ENCODE measurements around the gene CENPX. TPM values are rescaled to one million over a fixed set of nuclear protein-coding genes. Genes with fewer than 3 reads are reported as not detected.

The CENPX gene
- total and polyA plus RNA-seq, 2 of the 13 experiments (the other 11 are each of a cell fraction or from before 2014, with no cell fraction given): 92.7 to 170 TPM

- TF ChIP-seq ARID3A (IDR thresholded peaks at IDR 0.05; ENCODE audit: low read depth, low read length): no peak
- TF ChIP-seq JUNB (CRISPR knock-in tag; IDR thresholded peaks at IDR 0.05; ENCODE audit: borderline replicate concordance): no peak
- TF ChIP-seq ZNF607 (CRISPR knock-in tag; IDR thresholded peaks at IDR 0.05; ENCODE audit: borderline replicate concordance): no peak
- 0 out of 2 replicates have a peak, but pooled peaks have one; percentile 16 for TF ChIP-seq KDM4B (CRISPR knock-in tag; IDR thresholded peaks at IDR 0.05)
- 0 out of 2 replicates have a peak, but pooled peaks have one; percentile 71 for TF ChIP-seq PCBP1 (IDR thresholded peaks at IDR 0.05; ENCODE audit: borderline replicate concordance, low read depth, low read length)
- no peak for TF ChIP-seq NFE2 (CRISPR knock-in tag; IDR thresholded peaks at IDR 0.05)
- no peak for TF ChIP-seq POLR2AphosphoS5 (IDR thresholded peaks at IDR 0.05; ENCODE audit: low read depth, low read length)
- TF ChIP-seq, protein P1, sequence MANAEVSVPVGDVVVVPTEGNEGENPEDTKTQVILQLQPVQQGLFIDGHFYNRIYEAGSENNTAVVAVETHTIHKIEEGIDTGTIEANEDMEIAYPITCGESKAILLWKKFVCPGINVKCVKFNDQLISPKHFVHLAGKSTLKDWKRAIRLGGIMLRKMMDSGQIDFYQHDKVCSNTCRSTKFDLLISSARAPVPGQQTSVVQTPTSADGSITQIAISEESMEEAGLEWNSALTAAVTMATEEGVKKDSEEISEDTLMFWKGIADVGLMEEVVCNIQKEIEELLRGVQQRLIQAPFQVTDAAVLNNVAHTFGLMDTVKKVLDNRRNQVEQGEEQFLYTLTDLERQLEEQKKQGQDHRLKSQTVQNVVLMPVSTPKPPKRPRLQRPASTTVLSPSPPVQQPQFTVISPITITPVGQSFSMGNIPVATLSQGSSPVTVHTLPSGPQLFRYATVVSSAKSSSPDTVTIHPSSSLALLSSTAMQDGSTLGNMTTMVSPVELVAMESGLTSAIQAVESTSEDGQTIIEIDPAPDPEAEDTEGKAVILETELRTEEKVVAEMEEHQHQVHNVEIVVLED (CRISPR knock-in tag; IDR thresholded peaks at IDR 0.05; ENCODE audit: borderline replicate concordance): peak; percentile 45; the same call in 1 of the 2 replicates
- TF ChIP-seq BHLHE40 (IDR thresholded peaks at IDR 0.05; ENCODE audit: low read length): no peak; the same call in 1 of the 2 replicates
- TF ChIP-seq NCOR1 (IDR thresholded peaks at IDR 0.05; ENCODE audit: borderline replicate concordance, low read length): no peak
- TF ChIP-seq TFE3 (CRISPR knock-in tag; IDR thresholded peaks at IDR 0.05): no peak
- TF ChIP-seq, protein P2, sequence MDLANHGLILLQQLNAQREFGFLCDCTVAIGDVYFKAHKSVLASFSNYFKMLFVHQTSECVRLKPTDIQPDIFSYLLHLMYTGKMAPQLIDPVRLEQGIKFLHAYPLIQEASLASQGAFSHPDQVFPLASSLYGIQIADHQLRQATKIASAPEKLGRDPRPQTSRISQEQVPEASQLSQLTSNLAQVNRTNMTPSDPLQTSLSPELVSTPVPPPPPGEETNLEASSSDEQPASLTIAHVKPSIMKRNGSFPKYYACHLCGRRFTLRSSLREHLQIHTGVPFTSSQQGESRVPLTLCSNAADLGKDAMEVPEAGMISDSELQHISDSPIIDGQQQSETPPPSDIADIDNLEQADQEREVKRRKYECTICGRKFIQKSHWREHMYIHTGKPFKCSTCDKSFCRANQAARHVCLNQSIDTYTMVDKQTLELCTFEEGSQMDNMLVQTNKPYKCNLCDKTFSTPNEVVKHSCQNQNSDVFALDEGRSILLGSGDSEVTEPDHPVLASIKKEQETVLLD (CRISPR knock-in tag; IDR thresholded peaks at IDR 0.05; ENCODE audit: low read depth): no peak
- TF ChIP-seq MIXL1 (CRISPR knock-in tag; IDR thresholded peaks at IDR 0.05): no peak; the same call in 1 of the 2 replicates
- TF ChIP-seq ZNF691 (CRISPR knock-in tag; IDR thresholded peaks at IDR 0.05; ENCODE audit: borderline replicate concordance, low read depth): 0 out of 2 replicates have a peak, but pooled peaks have one; percentile 44
- no peak for TF ChIP-seq SIN3B (IDR thresholded peaks at IDR 0.05; ENCODE audit: low read length)
- TF ChIP-seq, protein P3, sequence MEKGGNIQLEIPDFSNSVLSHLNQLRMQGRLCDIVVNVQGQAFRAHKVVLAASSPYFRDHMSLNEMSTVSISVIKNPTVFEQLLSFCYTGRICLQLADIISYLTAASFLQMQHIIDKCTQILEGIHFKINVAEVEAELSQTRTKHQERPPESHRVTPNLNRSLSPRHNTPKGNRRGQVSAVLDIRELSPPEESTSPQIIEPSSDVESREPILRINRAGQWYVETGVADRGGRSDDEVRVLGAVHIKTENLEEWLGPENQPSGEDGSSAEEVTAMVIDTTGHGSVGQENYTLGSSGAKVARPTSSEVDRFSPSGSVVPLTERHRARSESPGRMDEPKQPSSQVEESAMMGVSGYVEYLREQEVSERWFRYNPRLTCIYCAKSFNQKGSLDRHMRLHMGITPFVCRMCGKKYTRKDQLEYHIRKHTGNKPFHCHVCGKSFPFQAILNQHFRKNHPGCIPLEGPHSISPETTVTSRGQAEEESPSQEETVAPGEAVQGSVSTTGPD (CRISPR knock-in tag; IDR thresholded peaks at IDR 0.05): peak; percentile 90
Measured at GRCh38 chr17:82039695-82040299, 17.1 kb upstream of the CENPX start (continued).

All from HepG2 (cell line).